ENCODE data around the gene CNST.

DNA sequence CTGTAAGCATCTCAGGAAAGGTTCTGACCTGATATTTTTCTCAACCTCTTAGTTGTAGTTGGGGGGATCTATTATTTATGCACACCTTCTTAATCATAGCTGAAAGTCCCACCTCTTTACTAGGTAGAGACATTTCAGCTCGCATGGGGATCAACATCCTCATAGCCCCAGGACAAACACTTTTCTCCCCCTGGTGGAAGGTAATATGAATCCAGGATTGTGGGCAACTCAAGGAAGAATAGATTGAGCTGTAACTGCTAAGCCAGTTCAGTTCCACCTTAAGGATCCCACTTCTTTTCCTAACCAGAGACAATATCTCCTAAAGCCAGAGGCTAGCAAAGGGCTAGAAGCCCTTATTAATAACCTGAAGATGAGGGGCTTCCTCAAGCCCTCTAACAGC is 33.7 kb upstream of the CNST start:
- TF ChIP-seq, protein P1, sequence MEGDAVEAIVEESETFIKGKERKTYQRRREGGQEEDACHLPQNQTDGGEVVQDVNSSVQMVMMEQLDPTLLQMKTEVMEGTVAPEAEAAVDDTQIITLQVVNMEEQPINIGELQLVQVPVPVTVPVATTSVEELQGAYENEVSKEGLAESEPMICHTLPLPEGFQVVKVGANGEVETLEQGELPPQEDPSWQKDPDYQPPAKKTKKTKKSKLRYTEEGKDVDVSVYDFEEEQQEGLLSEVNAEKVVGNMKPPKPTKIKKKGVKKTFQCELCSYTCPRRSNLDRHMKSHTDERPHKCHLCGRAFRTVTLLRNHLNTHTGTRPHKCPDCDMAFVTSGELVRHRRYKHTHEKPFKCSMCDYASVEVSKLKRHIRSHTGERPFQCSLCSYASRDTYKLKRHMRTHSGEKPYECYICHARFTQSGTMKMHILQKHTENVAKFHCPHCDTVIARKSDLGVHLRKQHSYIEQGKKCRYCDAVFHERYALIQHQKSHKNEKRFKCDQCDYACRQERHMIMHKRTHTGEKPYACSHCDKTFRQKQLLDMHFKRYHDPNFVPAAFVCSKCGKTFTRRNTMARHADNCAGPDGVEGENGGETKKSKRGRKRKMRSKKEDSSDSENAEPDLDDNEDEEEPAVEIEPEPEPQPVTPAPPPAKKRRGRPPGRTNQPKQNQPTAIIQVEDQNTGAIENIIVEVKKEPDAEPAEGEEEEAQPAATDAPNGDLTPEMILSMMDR (IDR thresholded peaks at IDR 0.05): no peak
- TF ChIP-seq POLR2A (IDR thresholded peaks at IDR 0.05): no peak

Measured in lower leg skin (tissue), 3 donors.